ENCODE measurements around the gene ALDH1A2.
A peak's percentile ranks its signal among the peaks of the same experiment; 100 is the strongest.

DNA sequence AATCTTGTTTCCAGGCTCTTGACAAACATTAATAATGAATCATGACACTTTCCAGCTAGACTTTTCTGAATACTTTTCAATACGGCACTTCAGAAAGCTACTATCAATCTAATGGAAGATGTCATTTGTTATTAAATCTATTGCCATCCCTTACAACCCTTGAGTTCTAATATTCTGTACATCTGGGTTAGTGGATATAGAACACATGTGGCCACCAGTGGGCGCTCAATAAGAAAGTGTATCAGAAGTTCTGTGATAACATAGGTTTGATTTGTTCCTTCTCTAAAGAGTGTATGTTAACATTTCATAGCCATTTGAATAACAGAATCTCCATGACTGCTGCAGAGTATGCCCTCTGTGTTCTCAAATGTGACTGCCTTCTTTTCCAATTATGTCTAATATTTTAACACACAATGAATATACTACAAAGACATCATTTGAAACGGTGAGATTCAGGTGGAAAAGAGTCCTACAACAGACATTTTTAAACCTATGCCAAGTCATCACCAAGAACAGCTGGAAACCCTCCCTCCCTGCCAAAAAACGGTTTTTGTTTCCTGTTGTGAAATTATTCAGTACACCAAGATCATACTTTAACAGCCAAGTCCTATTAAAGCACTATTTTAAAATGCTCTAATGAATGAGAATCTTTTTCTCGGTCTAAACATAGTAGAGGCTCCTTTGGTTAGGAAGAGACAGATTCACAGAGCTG lies 22.2 kb downstream of the ALDH1A2 start:
- TF ChIP-seq, protein P1, sequence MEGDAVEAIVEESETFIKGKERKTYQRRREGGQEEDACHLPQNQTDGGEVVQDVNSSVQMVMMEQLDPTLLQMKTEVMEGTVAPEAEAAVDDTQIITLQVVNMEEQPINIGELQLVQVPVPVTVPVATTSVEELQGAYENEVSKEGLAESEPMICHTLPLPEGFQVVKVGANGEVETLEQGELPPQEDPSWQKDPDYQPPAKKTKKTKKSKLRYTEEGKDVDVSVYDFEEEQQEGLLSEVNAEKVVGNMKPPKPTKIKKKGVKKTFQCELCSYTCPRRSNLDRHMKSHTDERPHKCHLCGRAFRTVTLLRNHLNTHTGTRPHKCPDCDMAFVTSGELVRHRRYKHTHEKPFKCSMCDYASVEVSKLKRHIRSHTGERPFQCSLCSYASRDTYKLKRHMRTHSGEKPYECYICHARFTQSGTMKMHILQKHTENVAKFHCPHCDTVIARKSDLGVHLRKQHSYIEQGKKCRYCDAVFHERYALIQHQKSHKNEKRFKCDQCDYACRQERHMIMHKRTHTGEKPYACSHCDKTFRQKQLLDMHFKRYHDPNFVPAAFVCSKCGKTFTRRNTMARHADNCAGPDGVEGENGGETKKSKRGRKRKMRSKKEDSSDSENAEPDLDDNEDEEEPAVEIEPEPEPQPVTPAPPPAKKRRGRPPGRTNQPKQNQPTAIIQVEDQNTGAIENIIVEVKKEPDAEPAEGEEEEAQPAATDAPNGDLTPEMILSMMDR (conservative IDR thresholded peaks at IDR 0.05 in 1 of 2, IDR thresholded peaks at IDR 0.05 in 1 of 2; ENCODE audit: extremely low read depth in 1 of 2, insufficient read depth in 1 of 2, low read depth in 1 of 2, low read length in 2 of 2), result peak; percentile 72 to 79
- no peak for TF ChIP-seq EZH2 (IDR thresholded peaks at IDR 0.05; ENCODE audit: borderline replicate concordance, low read length)

Data from mammary epithelial cell (primary cell).